Neutrophil (primary cell): ENCODE data around the gene ZNF709.
"Not testable (repeated sequence)": the region's sequence is repeated elsewhere in the genome, so short reads cannot be mapped to it uniquely, and the experiment has no call there.

Experiments used
- H3K27ac ChIP-seq: fragments of 200-600 bp; sonication (generic); 2 replicates; pipeline ENCODE4 v1.5.1; 2016; ENCODE audit warnings: mild to moderate bottlenecking, moderate library complexity
- H3K27me3 ChIP-seq: fragments of 200-600 bp; sonication (generic); 2 replicates; pipeline ENCODE4 v1.6.0; 2016; ENCODE audit warnings: mild to moderate bottlenecking
- H3K36me3 ChIP-seq: fragments of 200-600 bp; sonication (generic); 2 replicates; pipeline ENCODE4 v1.5.1; 2017
- H3K4me1 ChIP-seq, 2 experiments: fragments of 200-600 bp in 1 of 2; sonication (generic) in 1 of 2; 1 replicate in 1 of 2; 2 replicates in 1 of 2; pipeline versions ENCODE4 v1.5.1 to v1.6.1; 2013 to 2016; ENCODE audit warnings: low read depth in 1 of 2, low read length in 1 of 2, mild to moderate bottlenecking in 1 of 2, moderate library complexity in 1 of 2; ENCODE audit not compliant: control insufficient read depth in 1 of 2, insufficient read depth in 1 of 2
- H3K4me3 ChIP-seq, 2 experiments: fragments of 200-600 bp in 1 of 2; sonication (generic) in 1 of 2; 1 replicate in 1 of 2; 2 replicates in 1 of 2; pipeline ENCODE4 v1.5.1; 2013 to 2016; ENCODE audit warnings: low read depth in 1 of 2, low read length in 1 of 2, mild to moderate bottlenecking in 1 of 2, moderate library complexity in 1 of 2
- H3K9me3 ChIP-seq: fragments of 200-600 bp; sonication (generic); 2 replicates; pipeline ENCODE4 v1.5.1; 2016
- TF ChIP-seq, protein P1 (sequence below): fragments of 200-600 bp; sonication (generic); IDR thresholded peaks from 2 replicates; pipeline ENCODE4 v1.5.1; 2016; ENCODE audit warnings: antibody characterized with exemption

Gene ZNF709

DNA sequence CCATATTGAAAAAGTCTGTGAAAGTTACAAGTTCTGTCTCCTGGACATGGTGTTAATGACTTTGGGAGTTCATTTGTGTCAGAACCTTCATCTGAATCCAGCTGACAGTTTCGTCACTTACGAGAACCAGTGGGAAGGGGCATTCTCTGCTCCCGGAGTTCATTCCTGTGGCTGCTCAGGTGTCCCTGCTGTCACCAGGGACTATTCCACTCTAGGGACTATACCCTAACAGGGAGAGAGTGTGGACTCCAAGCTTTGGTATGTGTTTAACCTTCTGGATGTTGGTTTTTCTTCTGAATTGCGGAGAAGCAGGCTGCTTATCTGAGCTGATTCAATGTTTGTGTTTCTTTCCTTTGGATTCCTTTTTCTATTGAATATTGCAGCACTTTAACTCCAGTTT is 12.4 kb upstream of the ZNF709 start:
- no peak overlapping the region for H3K27ac ChIP-seq
- H3K27me3 ChIP-seq: peaks cover 21% of the 10 kb centered on the region
- no peak overlapping the region for H3K4me3 ChIP-seq
- peaks cover 12 to 13% of the 10 kb centered on the region in 2 experiments for H3K4me1 ChIP-seq
- no peaks in the 10 kb centered on the region for H3K36me3 ChIP-seq
- TF ChIP-seq, protein P1, sequence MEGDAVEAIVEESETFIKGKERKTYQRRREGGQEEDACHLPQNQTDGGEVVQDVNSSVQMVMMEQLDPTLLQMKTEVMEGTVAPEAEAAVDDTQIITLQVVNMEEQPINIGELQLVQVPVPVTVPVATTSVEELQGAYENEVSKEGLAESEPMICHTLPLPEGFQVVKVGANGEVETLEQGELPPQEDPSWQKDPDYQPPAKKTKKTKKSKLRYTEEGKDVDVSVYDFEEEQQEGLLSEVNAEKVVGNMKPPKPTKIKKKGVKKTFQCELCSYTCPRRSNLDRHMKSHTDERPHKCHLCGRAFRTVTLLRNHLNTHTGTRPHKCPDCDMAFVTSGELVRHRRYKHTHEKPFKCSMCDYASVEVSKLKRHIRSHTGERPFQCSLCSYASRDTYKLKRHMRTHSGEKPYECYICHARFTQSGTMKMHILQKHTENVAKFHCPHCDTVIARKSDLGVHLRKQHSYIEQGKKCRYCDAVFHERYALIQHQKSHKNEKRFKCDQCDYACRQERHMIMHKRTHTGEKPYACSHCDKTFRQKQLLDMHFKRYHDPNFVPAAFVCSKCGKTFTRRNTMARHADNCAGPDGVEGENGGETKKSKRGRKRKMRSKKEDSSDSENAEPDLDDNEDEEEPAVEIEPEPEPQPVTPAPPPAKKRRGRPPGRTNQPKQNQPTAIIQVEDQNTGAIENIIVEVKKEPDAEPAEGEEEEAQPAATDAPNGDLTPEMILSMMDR: no peak
- no peaks in the 10 kb centered on the region for H3K9me3 ChIP-seq

DNA sequence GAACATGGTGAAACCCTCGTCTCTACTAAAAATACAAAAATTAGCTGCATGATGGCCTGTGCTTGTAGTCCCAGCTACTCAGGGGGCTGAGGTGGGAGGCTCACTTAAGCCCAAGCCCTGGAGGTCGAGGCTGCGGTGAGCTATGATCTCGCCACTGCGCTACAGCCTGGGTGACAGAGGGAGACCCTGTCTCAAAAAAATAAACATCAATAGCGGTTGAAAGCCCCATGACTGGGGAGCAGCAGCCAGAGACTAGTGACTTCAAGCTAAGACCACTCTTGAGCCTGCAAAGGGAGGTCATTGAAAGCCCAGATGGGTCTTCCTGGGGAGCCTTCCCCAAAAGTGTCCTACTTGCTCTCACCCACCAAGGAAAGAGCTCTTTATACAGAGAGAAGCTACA is 11.9 kb upstream of the ZNF709 start:
- Histone ChIP-seq H3K4me3 (no peak overlapping the region), H3K36me3 (no peaks in the 10 kb centered on the region), H3K9me3 (no peaks in the 10 kb centered on the region), H3K27me3 (peaks cover 21% of the 10 kb centered on the region), H3K27ac (no peak overlapping the region), H3K4me1 (peaks cover 12 to 13% of the 10 kb centered on the region in 2 experiments)
- TF ChIP-seq, protein P1: no peak

DNA sequence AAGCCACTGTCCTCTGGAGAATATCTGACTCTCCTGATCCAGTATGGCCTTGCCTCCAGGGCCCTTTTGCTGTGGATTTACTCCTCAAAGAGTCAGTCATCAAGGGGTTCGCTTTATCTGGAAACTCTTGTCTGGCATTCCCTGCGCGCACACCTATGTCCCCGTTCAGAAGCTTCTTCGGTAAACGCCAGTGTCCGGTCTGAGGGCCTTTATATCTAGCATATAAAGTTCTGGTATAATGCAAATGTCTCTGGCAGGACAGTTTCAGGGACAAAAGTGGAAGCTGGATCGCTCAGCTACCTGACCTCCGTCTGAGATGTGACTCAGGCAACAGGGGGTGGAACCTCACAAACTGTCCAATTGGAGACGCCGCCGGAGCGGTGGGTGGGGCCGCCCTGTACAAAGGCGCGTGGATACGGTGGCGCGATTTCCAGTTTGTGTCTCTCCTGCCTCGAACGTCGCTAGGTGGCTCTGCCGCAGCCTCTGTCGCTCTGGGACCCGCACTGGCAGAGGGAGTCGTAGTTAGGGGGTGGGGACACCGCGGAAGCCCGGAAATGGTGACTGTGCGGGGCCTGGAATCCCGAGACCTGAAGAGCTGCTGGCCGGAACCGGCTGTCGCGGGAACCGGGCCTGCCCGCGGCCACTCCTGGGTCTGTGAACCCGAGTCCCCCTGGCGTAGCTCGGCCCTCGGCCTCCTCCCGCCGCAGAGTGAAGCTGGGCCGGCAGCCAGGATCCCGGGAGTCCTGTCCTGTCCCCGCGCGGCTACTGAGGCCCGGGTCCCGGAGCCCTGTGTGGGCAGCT is 10.6 kb upstream of the ZNF709 start:
- Histone ChIP-seq H3K4me1 (peaks cover 12 to 13% of the 10 kb centered on the region in 2 experiments), H3K9me3 (no peaks in the 10 kb centered on the region), H3K4me3 (peak overlapping the region; percentile 56 to 62), H3K27ac (no peak overlapping the region), H3K36me3 (no peaks in the 10 kb centered on the region), H3K27me3 (peaks cover 21% of the 10 kb centered on the region)
- TF ChIP-seq, protein P1: no peak

DNA sequence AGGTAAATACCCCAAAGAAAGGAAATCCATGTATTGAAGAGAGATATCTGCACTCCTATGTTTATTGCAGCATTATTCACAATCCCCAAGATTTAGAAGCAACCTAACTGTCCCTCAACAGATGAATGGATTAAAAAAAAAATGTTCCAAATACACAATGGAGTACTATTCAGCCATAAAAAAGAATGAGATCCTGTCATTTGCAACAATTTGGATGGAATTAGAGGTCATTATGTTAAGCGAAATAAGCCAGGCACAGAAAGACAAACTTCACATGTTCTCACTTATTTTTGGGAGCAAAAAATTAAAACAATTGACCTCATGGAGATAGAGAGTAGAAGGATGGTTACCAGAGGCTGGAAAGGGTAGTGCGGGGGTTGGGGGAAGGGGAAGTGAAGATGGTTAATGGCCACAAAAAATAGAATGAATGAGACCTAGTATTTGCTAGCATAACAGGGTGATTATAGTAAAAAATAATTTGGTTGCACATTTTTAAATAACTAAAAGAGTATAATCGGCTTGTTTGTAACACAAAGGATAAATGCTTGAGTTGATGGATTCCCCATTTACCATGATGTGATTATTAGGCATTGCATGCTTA is 9.7 kb upstream of the ZNF709 start:
- Histone ChIP-seq H3K36me3 (no peaks in the 10 kb centered on the region), H3K4me1 (peaks cover 12 to 13% of the 10 kb centered on the region in 2 experiments), H3K27me3 (peaks cover 21% of the 10 kb centered on the region), H3K4me3 (no peak overlapping the region), H3K9me3 (no peaks in the 10 kb centered on the region), H3K27ac (no peak overlapping the region)
- TF ChIP-seq, protein P1: no peak

DNA sequence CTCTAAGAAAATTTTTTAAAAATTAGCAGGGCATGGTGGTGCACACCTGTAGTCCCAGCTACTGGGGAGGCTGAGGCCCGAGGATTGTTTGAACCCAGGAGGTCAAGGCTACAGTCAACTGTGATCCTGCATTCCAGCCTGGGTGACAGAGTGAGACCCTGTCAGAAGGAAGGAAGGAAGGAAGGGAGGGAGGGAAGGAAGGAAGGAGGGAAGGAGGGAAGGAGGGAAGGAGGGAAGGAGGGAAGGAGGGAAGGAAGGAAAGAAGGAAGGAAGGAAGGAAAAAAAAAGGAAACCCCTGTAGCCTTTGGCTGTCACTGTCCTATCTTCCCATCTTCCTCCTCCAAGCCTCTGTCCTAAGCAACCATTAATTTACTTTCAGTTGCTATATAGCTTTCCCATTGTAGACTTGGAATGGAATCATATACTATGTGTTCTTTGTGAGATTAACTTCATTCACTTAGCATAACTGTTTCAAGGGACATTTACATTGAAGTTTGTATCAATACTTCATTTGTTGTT is 1.7 kb upstream of the ZNF709 start:
- H3K9me3 ChIP-seq, H3K27ac ChIP-seq, H3K4me3 ChIP-seq, H3K27me3 ChIP-seq, H3K36me3 ChIP-seq: not testable (repeated sequence)
- H3K4me1 ChIP-seq: peaks cover 8 to 15% of the 10 kb centered on the region in 2 experiments

DNA sequence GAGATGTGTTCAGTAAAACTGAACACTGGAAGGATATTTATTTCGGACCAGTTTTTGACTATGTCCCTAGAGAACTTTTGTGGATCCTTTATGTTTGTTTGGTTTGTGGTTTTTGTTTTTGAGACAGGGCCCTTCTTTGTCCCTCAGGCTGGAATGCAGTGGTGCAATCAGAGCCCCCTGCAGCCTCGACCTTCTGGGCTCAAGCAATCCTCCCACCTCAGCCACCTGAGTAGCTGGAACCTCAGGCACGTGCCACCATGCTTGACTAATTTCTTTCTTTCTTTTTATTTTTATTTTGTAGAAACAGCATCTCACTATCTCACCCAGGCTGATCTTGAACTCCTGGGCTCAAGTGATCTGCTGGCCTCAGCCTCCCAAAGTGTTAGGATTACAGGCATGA is 955 bp upstream of the ZNF709 start:
- H3K9me3 ChIP-seq: no peaks in the 10 kb centered on the region
- TF ChIP-seq, protein P1: no peak
- peaks cover 8 to 15% of the 10 kb centered on the region in 2 experiments for H3K4me1 ChIP-seq
- H3K36me3 ChIP-seq: no peaks in the 10 kb centered on the region
- peak overlapping the region; percentile 62 to 72 for H3K4me3 ChIP-seq
- peaks cover 10% of the 10 kb centered on the region for H3K27me3 ChIP-seq
- H3K27ac ChIP-seq: no peak overlapping the region
